ENCODE data around the gene EVX1.

Gene EVX1

DNA sequence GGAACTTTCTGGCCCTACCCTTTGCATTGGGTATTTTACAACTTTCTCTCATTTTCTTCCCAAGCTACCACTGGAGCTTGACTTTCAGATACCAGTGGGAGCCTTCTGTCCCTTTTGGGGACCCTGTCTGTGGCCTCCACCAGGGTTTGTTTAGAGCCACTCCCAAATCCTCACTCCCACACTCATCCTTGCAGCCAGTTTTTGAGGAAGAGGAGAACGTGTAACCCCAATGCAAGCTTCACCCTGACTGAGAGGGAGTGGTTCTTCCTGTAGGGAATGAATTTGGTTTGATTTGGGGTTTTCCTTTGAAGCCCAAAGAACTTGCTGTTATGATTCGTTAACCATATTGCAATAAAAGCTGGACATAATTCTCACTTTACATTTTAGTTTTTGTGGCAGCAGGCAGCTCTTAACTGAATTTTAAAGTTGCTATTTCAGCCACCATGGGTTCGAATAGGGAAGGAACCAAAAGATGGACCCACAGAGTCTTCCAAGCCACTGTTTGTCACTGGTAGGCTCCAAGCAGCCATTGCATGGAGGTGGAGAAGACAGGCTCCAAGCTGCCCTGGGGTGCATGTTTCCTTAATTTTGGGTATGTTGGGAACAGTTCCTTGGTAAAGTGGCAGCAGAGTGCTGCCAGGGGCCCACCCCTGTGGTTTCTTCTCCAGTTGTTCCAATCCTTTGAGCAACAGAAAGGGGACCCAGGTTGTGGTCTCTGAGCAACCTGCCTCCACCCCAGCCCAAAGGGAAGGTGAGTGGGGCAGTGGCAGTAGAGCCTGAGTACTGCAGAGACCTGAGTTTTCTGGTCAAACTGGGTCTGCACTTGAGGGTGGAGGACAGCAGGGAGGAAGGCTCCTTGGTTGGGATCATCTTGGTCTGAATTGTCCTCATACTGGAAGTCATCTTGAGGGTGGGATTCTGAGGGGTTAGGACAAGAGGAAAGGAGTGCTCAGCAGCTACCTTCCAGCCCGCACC lies 5.1 kb downstream of the EVX1 start:
- TF ChIP-seq EGR1 (IDR thresholded peaks at IDR 0.05) (no peak), TAF1 (IDR thresholded peaks at IDR 0.05; ENCODE audit: low read depth) (no peak), NFIC (IDR thresholded peaks at IDR 0.05) (no peak), FOXM1 (IDR thresholded peaks at IDR 0.05; ENCODE audit: borderline replicate concordance, low read depth) (no peak), YY1 (IDR thresholded peaks at IDR 0.05; ENCODE audit: low read depth) (no peak), TCF12 (IDR thresholded peaks at IDR 0.05; ENCODE audit: low read depth) (no peak), CEBPB (IDR thresholded peaks at IDR 0.05) (no peak), EP300 (IDR thresholded peaks at IDR 0.05; ENCODE audit: borderline replicate concordance) (no peak)
- TF ChIP-seq, protein P1, sequence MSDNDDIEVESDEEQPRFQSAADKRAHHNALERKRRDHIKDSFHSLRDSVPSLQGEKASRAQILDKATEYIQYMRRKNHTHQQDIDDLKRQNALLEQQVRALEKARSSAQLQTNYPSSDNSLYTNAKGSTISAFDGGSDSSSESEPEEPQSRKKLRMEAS (IDR thresholded peaks at IDR 0.05), result no peak

DNA sequence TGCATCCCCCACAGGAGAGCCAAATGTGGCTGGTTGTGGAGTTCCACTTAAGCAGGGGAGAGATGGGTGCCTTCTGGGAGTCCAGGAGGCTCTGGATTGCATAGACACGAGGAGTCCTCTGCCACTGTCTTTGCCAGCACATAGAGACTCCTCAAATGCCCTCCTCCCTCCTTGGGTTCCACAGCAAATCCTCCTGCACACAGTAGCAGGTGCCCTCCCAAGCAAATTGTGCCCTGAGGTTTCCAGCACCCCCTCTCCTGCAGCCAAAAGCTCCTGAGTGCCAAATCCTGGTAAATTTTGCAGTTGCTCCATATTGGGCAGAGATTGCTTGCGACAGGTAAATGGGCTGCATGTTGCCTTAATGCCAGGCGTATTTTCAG lies 5.8 kb downstream of the EVX1 start:
- no peak for TF ChIP-seq CEBPB (IDR thresholded peaks at IDR 0.05)
- TF ChIP-seq TAF1 (IDR thresholded peaks at IDR 0.05; ENCODE audit: low read depth), result no peak
- TF ChIP-seq EGR1 (IDR thresholded peaks at IDR 0.05), result no peak
- TF ChIP-seq, protein P1 (IDR thresholded peaks at IDR 0.05), result no peak
- no peak for TF ChIP-seq EP300 (IDR thresholded peaks at IDR 0.05; ENCODE audit: borderline replicate concordance)
- no peak for TF ChIP-seq CREB1 (IDR thresholded peaks at IDR 0.05; ENCODE audit: low read depth)
- no peak for TF ChIP-seq RAD21 (IDR thresholded peaks at IDR 0.05; ENCODE audit: low read depth)
- no peak for TF ChIP-seq YY1 (IDR thresholded peaks at IDR 0.05; ENCODE audit: low read depth)
- TF ChIP-seq REST (IDR thresholded peaks at IDR 0.05; ENCODE audit: low read depth), result no peak
- TF ChIP-seq, protein P2, sequence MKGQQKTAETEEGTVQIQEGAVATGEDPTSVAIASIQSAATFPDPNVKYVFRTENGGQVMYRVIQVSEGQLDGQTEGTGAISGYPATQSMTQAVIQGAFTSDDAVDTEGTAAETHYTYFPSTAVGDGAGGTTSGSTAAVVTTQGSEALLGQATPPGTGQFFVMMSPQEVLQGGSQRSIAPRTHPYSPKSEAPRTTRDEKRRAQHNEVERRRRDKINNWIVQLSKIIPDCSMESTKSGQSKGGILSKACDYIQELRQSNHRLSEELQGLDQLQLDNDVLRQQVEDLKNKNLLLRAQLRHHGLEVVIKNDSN (IDR thresholded peaks at IDR 0.05), result no peak
- no peak for TF ChIP-seq TEAD4 (IDR thresholded peaks at IDR 0.05)
- TF ChIP-seq TCF12 (IDR thresholded peaks at IDR 0.05; ENCODE audit: low read depth), result no peak
- no peak for TF ChIP-seq ZBTB7A (IDR thresholded peaks at IDR 0.05; ENCODE audit: low read depth)
- no peak for TF ChIP-seq NFIC (IDR thresholded peaks at IDR 0.05)
- no peak for TF ChIP-seq FOXM1 (IDR thresholded peaks at IDR 0.05; ENCODE audit: borderline replicate concordance, low read depth)

DNA sequence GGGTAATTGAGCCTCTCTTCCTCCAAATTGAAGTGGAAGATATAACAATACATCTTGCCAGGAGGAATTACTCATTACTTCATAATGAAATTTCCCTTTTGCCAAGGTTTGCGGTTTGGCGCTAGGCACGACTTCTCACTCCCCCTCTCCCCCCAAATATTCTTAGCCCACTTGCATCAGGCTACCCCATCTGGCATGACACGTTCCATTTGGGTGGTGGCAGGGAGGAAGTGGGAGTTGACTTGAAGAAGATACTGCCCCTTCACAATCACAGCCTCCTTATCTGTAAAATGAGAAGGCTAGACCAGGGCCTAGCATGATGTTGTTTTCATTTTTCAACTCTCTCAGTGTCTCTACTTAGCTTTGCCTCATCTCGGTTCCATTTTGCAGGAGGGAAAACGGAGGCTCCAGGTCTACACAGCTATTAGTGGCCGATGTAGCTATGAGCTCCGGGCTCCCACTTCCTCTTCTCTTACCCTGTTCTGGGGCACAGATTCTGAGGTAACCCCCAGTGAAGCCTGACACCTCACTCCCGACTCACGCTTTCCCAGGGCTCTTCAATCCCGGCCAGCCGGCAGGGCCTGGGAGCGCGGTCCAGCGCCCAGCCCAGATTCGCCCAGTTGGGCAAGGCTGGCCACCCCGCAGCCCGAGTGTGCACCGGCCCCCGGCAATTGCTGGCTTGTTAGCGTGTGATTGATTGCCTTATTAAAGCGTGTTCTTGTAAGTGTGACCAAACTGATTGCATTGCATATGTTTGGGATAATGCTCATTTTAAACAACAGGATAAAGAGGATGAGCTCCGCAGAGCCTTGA lies 6.5 kb downstream of the EVX1 start:
- TF ChIP-seq YY1 (IDR thresholded peaks at IDR 0.05; ENCODE audit: low read depth) (no peak), NFIC (IDR thresholded peaks at IDR 0.05) (no peak), TEAD4 (IDR thresholded peaks at IDR 0.05) (no peak), CREB1 (IDR thresholded peaks at IDR 0.05; ENCODE audit: low read depth) (no peak), ZBTB7A (IDR thresholded peaks at IDR 0.05; ENCODE audit: low read depth) (no peak), FOXM1 (IDR thresholded peaks at IDR 0.05; ENCODE audit: borderline replicate concordance, low read depth) (no peak), REST (IDR thresholded peaks at IDR 0.05; ENCODE audit: low read depth) (peak; percentile 66)
- TF ChIP-seq, protein P1 (IDR thresholded peaks at IDR 0.05), result no peak

- no peak for TF ChIP-seq REST (IDR thresholded peaks at IDR 0.05; ENCODE audit: low read depth)
Observed at GRCh38 chr7:27249724-27250556, 7.3 kb downstream of the EVX1 start.
